Coronary artery (tissue), 2 donors: ENCODE results near the gene ZNF699.

Experiments used
- DNase-seq: peaks from one replicate; pipeline ENCODE4 v3.0.0-alpha.2; 2017; ENCODE audit warnings: low spot score
- H3K27ac ChIP-seq, 2 donors: fragments of 200-600 bp; sonication (generic); one replicate each; pipeline ENCODE4 v1.5.1; 2016 to 2019
- H3K4me3 ChIP-seq: fragments of 200-600 bp; sonication (generic); 2 replicates; pipeline ENCODE4 v1.5.1; 2016; ENCODE audit warnings: mild to moderate bottlenecking, moderate library complexity
- CTCF ChIP-seq: fragments of 200-600 bp; sonication (generic); IDR thresholded peaks from one replicate; pipeline ENCODE4 v1.5.1; 2019; ENCODE audit warnings: antibody characterized with exemption

The ZNF699 gene

GRCh38 chr19:9251236-9251635 lies 58.4 kb downstream of the ZNF699 start:
- DNase-seq = no peak
- Histone ChIP-seq H3K27ac (no peak overlapping the region), H3K4me3 (no peak overlapping the region)
- TF ChIP-seq CTCF = no peak

- Histone ChIP-seq H3K27ac (no peak within 1 kb of the TSS), H3K4me3 (no peak within 1 kb of the TSS)
- no peak for TF ChIP-seq CTCF
- DNase-seq = no peak
These were observed 59.0 kb downstream of the ZNF699 start, which contains the start of gene OR7E24 for GRCh38 chr19:9250630-9251029. Gene OR7E24, plus strand, starts transcription at chr19:9250930. Its CDS starts 114 bp downstream, at chr19:9251044.
